GM23248 (cell line): Measurements from ENCODE around the gene FAM117B. TPM values are rescaled to one million over a fixed set of nuclear protein-coding genes. Genes with fewer than 3 reads are reported as not detected.
"Not testable (repeated sequence)": the region's sequence is repeated elsewhere in the genome, so short reads cannot be mapped to it uniquely, and the experiment has no call there.

ENCODE experiments used
- DNase-seq: peaks from one replicate; pipeline ENCODE4 v3.0.0-alpha.2; 2015
- H2AFZ ChIP-seq: fragments of 200-600 bp; sonication (generic); 2 replicates; pipeline ENCODE4 v1.6.1; 2016; ENCODE audit warnings: antibody characterized with exemption
- H3F3A ChIP-seq: fragments of 200-600 bp; sonication (generic); 2 replicates; pipeline ENCODE4 v1.6.1; 2016; ENCODE audit warnings: mild to moderate bottlenecking, antibody characterized with exemption, mixed run types; ENCODE audit not compliant: insufficient read depth
- H3K27ac ChIP-seq: fragments of 200-600 bp; sonication (generic); 2 replicates; pipeline ENCODE4 v1.5.1; 2016; ENCODE audit warnings: mild to moderate bottlenecking
- H3K27me3 ChIP-seq: fragments of 200-600 bp; sonication (generic); replicated peaks from 2 replicates; pipeline ENCODE4 v1.6.1; 2016; ENCODE audit warnings: mild to moderate bottlenecking; ENCODE audit not compliant: insufficient read depth
- H3K36me3 ChIP-seq: fragments of 200-600 bp; sonication (generic); 2 replicates; pipeline ENCODE4 v1.6.1; 2016; ENCODE audit warnings: low read depth, mild to moderate bottlenecking
- H3K4me1 ChIP-seq: fragments of 200-600 bp; sonication (generic); 2 replicates; pipeline ENCODE4 v1.6.1; 2016; ENCODE audit warnings: mild to moderate bottlenecking; ENCODE audit not compliant: insufficient read depth
- H3K4me2 ChIP-seq: fragments of 200-600 bp; sonication (generic); one replicate; pipeline ENCODE4 v1.6.1; 2016; ENCODE audit warnings: mild to moderate bottlenecking; ENCODE audit not compliant: unreplicated experiment
- H3K4me3 ChIP-seq: fragments of 200-600 bp; sonication (generic); 2 replicates; pipeline ENCODE4 v1.5.1; 2016; ENCODE audit warnings: mild to moderate bottlenecking
- H3K79me2 ChIP-seq: fragments of 200-600 bp; sonication (generic); 2 replicates; pipeline ENCODE4 v1.6.1; 2016; ENCODE audit warnings: mild to moderate bottlenecking; ENCODE audit not compliant: insufficient read depth
- H3K9ac ChIP-seq: fragments of 200-600 bp; sonication (generic); 2 replicates; pipeline ENCODE4 v1.6.1; 2016; ENCODE audit warnings: mild to moderate bottlenecking
- H3K9me2 ChIP-seq: fragments of 200-600 bp; sonication (generic); 2 replicates; pipeline ENCODE4 v1.6.1; 2016; ENCODE audit warnings: mixed run types, mild to moderate bottlenecking, moderate library complexity; ENCODE audit not compliant: insufficient read depth
- H3K9me3 ChIP-seq: fragments of 200-600 bp; sonication (generic); one replicate; pipeline ENCODE4 v1.6.1; 2017; ENCODE audit warnings: low read depth
- H4K20me1 ChIP-seq: fragments of 200-600 bp; sonication (generic); 2 replicates; pipeline ENCODE4 v1.6.0; 2016; ENCODE audit not compliant: insufficient read depth
- EZH2 ChIP-seq: fragments of 200-600 bp; sonication (generic); IDR thresholded peaks from 2 replicates; pipeline ENCODE4 v1.6.1; 2018; ENCODE audit warnings: antibody characterized with exemption, mild to moderate bottlenecking; ENCODE audit not compliant: insufficient read depth, poor library complexity, severe bottlenecking
- EZH2phosphoT487 ChIP-seq: fragments of 200-600 bp; sonication (generic); IDR thresholded peaks from 2 replicates; pipeline ENCODE4 v1.6.1; 2018; ENCODE audit warnings: antibody characterized with exemption, moderate library complexity, mild to moderate bottlenecking, low read depth; ENCODE audit not compliant: insufficient read depth
- WGBS, 2 experiments: methylation state at CpG; one replicate each; pipeline ENCODE4 v1.1.6; 2015 to 2017; ENCODE audit warnings: low lambda C conversion rate in 2 of 2, low coverage in 1 of 2; ENCODE audit errors: missing lambda C conversion rate in 2 of 2; 5-methylcytosine and 5-hydroxymethylcytosine counted together
- in situ Hi-C: fragments of 300-500 bp; cut with MboI; formaldehyde crosslinking; loops from 2 replicates; pipeline ENCODE4 v1.15.0; 2020
- polyA plus RNA-seq: library from polyadenylated mRNA; unstranded; fragments of >200 nt; fragmentation: Nextera tagmentation; extraction: Ambion mirVana; gene quantifications from 2 replicates; pipeline ENCODE4 v1.2.1, GENCODE V29; 2016
- total RNA-seq: library from RNA; depleted of rRNA; stranded (reverse); fragments of >200 nt; shearing (Covaris generic); gene quantifications from 2 replicates; pipeline ENCODE4 v1.2.3, GENCODE V29; 2014

Gene FAM117B
- total and polyA plus RNA-seq, 2 experiments from 2014 or later = 1.1 to 1.2 TPM

- Histone ChIP-seq H3K27ac (no peak overlapping the region), H3K9me3 (no peaks in the 10 kb centered on the region), H3K4me3 (no peak overlapping the region), H3K36me3 (no peaks in the 10 kb centered on the region), H3K4me2 (no peak overlapping the region), H4K20me1 (no peaks in the 10 kb centered on the region), H3K9me2 (no peaks in the 10 kb centered on the region; the same call in 1 of the 2 replicates), H3K9ac (no peak overlapping the region), H3K27me3 (no peaks in the 10 kb centered on the region), H3K79me2 (no peaks in the 10 kb centered on the region), H3K4me1 (no peaks in the 10 kb centered on the region), H2AFZ (no peak overlapping the region), H3F3A (no peaks in the 10 kb centered on the region)
- no peak for DNase-seq
- TF ChIP-seq EZH2 (no peak), EZH2phosphoT487 (no peak)
- in situ Hi-C loops = no loop called here
- 90 to 94% methylated on average over 4 of the region's 4 CpGs for WGBS, 2 experiments
These were observed 65.5 kb downstream of the FAM117B start for GRCh38 chr2:202700075-202700901.

DNA sequence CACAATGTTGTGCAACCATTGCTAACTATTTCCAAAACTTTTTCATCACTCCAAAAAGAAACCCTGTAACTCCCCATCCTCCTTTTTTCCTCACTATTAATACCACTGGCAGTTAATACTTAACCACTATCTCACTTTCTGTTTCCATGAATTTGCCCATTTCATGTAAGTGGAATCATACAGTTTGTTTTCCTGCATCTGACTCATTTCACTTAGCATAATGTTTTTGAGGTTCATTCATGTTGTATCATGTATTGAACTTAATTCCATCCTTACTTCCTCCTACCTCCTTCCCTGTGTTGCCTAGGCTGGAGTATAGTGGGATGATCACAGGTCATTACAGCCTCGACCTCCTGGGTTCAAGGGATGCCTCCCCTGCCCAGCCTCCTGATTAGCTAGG is 68.3 kb downstream of the FAM117B start:
- no peaks in the 10 kb centered on the region for H3F3A ChIP-seq
- no peaks in the 10 kb centered on the region for H3K36me3 ChIP-seq
- no peaks in the 10 kb centered on the region for H3K79me2 ChIP-seq
- H3K4me3 ChIP-seq = no peak overlapping the region
- H3K4me1 ChIP-seq = no peaks in the 10 kb centered on the region
- no peaks in the 10 kb centered on the region; the same call in 1 of the 2 replicates for H3K9me2 ChIP-seq
- no peak for TF ChIP-seq EZH2phosphoT487
- no peak for TF ChIP-seq EZH2
- no peak overlapping the region for H3K9ac ChIP-seq
- H3K27me3 ChIP-seq = no peaks in the 10 kb centered on the region
- in situ Hi-C loops = no loop called here
- WGBS, 2 experiments = 27 to 41% methylated on average over 1 of the region's 1 CpG
- H3K27ac ChIP-seq = no peak overlapping the region
- no peak overlapping the region for H3K4me2 ChIP-seq
- DNase-seq = no peak
- no peaks in the 10 kb centered on the region for H4K20me1 ChIP-seq
- H2AFZ ChIP-seq = no peak overlapping the region
- no peaks in the 10 kb centered on the region for H3K9me3 ChIP-seq

GRCh38 chr2:202704248-202704647 is 69.5 kb downstream of the FAM117B start:
- H3K9ac ChIP-seq = no peak overlapping the region
- H3K4me2 ChIP-seq = no peak overlapping the region
- no peaks in the 10 kb centered on the region; the same call in 1 of the 2 replicates for H3K9me2 ChIP-seq
- no peak overlapping the region for H3K27ac ChIP-seq
- no peaks in the 10 kb centered on the region for H3K9me3 ChIP-seq
- in situ Hi-C loops = no loop called here
- no peaks in the 10 kb centered on the region for H3K79me2 ChIP-seq
- H4K20me1 ChIP-seq = no peaks in the 10 kb centered on the region
- H3F3A ChIP-seq = no peaks in the 10 kb centered on the region
- no peak for DNase-seq
- no peaks in the 10 kb centered on the region for H3K27me3 ChIP-seq
- TF ChIP-seq EZH2 (no peak), EZH2phosphoT487 (no peak)
- no peaks in the 10 kb centered on the region for H3K36me3 ChIP-seq
- H3K4me3 ChIP-seq = no peak overlapping the region
- no peak overlapping the region for H2AFZ ChIP-seq
- no peaks in the 10 kb centered on the region for H3K4me1 ChIP-seq

GRCh38 chr2:202705446-202706020 is 70.8 kb downstream of the FAM117B start:
- H3K27ac ChIP-seq = no peak overlapping the region
- no peaks in the 10 kb centered on the region; the same call in 1 of the 2 replicates for H3K9me2 ChIP-seq
- no peaks in the 10 kb centered on the region for H4K20me1 ChIP-seq
- TF ChIP-seq EZH2phosphoT487 (no peak), EZH2 (no peak)
- no peaks in the 10 kb centered on the region for H3K36me3 ChIP-seq
- DNase-seq = no peak
- H3K27me3 ChIP-seq = no peaks in the 10 kb centered on the region
- WGBS, 2 experiments = 62 to 65% methylated on average over 4 of the region's 4 CpGs
- in situ Hi-C loops = no loop called here
- H3K4me2 ChIP-seq = no peak overlapping the region
- H3K4me3 ChIP-seq = no peak overlapping the region
- no peak overlapping the region for H3K9ac ChIP-seq
- H3K4me1 ChIP-seq = no peaks in the 10 kb centered on the region
- H3K9me3 ChIP-seq = no peaks in the 10 kb centered on the region
- H3K79me2 ChIP-seq = no peaks in the 10 kb centered on the region
- no peaks in the 10 kb centered on the region for H3F3A ChIP-seq
- no peak overlapping the region for H2AFZ ChIP-seq

- H3K4me1 ChIP-seq, H2AFZ ChIP-seq, H3K79me2 ChIP-seq, H3K27me3 ChIP-seq, H3K4me3 ChIP-seq, in situ Hi-C loops, H3K9me3 ChIP-seq, H3K4me2 ChIP-seq, H3K9me2 ChIP-seq, H3K27ac ChIP-seq, H3F3A ChIP-seq, H3K36me3 ChIP-seq, H4K20me1 ChIP-seq, H3K9ac ChIP-seq, DNase-seq: not testable (repeated sequence)
- WGBS, 2 experiments = 93 to 94% methylated on average over 12 to 61 of the region's 64 CpGs
These were observed 80.5 kb downstream of the FAM117B start for GRCh38 chr2:202714971-202715935.
